Measurements from ENCODE around the gene ADAMTS16. TPM values are rescaled to one million over a fixed set of nuclear protein-coding genes. Genes with fewer than 3 reads are reported as not detected.

ADAMTS16 gene, protein sequence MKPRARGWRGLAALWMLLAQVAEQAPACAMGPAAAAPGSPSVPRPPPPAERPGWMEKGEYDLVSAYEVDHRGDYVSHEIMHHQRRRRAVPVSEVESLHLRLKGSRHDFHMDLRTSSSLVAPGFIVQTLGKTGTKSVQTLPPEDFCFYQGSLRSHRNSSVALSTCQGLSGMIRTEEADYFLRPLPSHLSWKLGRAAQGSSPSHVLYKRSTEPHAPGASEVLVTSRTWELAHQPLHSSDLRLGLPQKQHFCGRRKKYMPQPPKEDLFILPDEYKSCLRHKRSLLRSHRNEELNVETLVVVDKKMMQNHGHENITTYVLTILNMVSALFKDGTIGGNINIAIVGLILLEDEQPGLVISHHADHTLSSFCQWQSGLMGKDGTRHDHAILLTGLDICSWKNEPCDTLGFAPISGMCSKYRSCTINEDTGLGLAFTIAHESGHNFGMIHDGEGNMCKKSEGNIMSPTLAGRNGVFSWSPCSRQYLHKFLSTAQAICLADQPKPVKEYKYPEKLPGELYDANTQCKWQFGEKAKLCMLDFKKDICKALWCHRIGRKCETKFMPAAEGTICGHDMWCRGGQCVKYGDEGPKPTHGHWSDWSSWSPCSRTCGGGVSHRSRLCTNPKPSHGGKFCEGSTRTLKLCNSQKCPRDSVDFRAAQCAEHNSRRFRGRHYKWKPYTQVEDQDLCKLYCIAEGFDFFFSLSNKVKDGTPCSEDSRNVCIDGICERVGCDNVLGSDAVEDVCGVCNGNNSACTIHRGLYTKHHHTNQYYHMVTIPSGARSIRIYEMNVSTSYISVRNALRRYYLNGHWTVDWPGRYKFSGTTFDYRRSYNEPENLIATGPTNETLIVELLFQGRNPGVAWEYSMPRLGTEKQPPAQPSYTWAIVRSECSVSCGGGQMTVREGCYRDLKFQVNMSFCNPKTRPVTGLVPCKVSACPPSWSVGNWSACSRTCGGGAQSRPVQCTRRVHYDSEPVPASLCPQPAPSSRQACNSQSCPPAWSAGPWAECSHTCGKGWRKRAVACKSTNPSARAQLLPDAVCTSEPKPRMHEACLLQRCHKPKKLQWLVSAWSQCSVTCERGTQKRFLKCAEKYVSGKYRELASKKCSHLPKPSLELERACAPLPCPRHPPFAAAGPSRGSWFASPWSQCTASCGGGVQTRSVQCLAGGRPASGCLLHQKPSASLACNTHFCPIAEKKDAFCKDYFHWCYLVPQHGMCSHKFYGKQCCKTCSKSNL
- 3.5 TPM for total RNA-seq

DNA sequence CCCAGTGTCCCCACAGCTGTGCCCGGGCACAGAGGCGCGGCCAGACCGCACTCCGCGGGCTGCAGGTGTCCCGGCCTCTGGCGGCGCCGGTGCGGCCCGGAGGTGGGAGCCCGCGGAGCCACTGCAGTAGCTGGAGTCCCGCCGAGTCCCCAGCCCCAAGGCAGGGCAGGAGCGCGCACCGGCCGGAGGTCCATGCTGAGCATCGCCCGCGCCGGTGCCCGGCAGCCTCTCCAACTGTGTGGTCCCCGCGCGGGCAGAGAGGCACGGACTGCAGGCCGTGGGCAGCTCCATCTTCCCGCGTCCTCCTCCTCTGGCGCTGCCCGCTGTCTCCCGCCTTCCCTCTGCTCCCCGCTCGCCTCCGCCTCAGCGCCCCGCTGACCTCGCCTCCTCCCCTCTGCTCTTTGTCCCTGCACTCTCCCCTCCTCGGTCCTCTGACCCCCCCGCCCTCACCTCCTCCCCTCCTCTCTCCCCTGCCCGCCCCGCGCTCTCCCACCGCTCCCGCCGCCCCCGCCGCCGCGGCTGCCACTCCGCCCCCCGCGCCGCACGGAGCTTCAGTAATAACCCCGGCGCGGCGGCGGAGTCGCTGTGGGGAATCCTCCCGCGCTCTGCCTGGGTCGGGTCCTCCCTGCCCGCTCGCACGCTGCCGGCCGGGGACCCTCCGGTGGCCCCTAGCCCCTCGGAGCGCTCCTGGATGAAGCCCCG is at the start of gene ADAMTS16:
TSS of gene ADAMTS16 (plus strand) at position 554 of the 702 bp plus-strand sequence. CDS start at position 692, 138 bp downstream.

Small RNAs within 50 kb of the gene (small RNA-seq; reads per million reads assigned to genes)
- gene RN7SKP73, result not detected
